NCI-H446 treated with DMSO at 0.1 percent for 48 hours (cell line): ENCODE measurements around the gene OR11G2.
"Not testable (repeated sequence)": the region's sequence is repeated elsewhere in the genome, so short reads cannot be mapped to it uniquely, and the experiment has no call there.

Experiments used
- DNase-seq: peaks from one replicate; lab custom pipeline; 2025; lab: John Stamatoyannopoulos, UW

Gene OR11G2, protein sequence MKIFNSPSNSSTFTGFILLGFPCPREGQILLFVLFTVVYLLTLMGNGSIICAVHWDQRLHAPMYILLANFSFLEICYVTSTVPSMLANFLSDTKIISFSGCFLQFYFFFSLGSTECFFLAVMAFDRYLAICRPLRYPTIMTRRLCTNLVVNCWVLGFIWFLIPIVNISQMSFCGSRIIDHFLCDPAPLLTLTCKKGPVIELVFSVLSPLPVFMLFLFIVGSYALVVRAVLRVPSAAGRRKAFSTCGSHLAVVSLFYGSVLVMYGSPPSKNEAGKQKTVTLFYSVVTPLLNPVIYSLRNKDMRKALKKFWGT

GRCh38 chr14:20190596-20190995 lies at the start of gene OR11G2:
Gene OR11G2, plus strand, starts transcription at chr14:20190896. Its CDS starts 6,542 bp downstream, at chr14:20197438.
- no peak for DNase-seq

GRCh38 chr14:20143911-20144310 lies 46.8 kb upstream of the OR11G2 start:
- DNase-seq, result no peak

DNA sequence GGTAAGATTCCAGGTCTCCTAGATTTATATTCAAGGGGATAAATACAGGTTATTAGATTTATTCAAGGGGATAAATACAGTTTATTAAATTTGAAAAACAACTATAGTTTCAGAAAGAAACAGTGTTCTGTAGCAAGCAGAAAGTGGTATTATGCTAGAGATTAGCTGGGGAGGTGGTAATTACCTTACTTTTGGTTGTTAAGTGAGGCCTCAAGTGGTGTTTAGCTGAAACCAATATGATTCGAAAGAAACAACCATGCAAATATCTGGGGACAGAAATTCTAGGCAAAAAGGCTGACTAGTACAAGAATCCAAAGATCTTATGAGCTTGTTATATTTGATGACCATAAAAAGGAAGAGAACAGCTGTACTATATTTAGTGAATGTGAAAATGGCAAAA lies 45.9 kb upstream of the OR11G2 start:
- DNase-seq, result no peak

DNA sequence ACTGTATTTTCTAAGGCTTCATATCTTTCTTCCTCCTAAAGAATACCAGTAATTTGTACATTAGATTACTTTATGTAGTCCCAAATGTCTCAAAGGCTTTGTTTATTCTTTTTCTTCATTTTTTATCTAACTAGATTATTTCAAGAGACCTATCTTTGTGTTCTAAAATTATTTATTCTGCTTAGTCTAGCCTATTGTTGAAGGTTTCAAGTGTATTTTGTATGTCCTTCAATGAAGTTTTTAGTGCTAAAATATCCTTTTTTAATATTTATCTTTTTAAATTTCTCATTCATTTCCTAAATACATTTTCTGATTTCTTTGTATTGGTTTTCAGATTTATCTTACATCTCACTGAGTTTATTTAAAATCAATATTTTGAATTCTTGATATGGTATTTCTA lies 26.2 kb upstream of the OR11G2 start:
- DNase-seq, result no peak

DNA sequence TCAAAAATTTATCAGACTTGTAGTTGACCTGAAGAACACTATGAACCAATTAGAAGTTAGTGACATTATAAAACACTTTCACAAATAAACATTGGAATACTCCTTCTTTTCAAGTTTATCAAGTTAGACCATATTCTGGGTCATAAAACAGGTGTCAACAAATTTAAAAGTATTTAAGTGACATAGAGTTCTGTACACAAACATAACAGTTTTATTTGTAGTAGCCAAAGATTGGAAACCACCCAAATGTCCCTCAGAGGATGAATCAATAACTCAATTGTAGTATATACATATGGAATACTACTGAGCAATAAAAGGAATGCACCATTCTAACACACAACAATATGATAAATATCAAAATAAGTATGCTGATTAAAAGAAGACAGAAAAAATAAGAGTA lies 23.6 kb upstream of the OR11G2 start:
- no peak for DNase-seq

- DNase-seq, result not testable (repeated sequence)
These were observed 20.8 kb upstream of the OR11G2 start for GRCh38 chr14:20169852-20170251.

- not testable (repeated sequence) for DNase-seq
These were observed 16.5 kb upstream of the OR11G2 start for GRCh38 chr14:20174205-20174604.

DNA sequence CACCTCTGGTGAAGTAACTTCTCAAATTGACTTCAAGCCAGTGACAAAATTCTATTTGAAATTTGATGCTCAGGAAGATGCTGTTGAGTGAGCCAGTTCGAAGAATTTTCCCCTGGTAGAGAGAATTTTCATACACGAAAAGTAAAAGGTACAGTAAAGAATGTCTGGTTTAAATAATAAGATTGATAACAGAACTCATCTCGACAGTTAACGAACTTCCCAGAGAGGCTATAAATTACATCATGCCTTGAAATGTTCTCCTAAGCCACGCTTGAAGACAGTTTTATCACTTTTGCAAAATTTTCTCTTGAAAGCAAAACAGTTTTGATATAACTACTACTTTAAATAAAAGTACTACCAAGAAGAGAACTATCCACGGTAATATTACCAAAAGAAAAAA lies 14.4 kb upstream of the OR11G2 start:
- DNase-seq, result no peak

- no peak for DNase-seq
These were observed 13.2 kb upstream of the OR11G2 start for GRCh38 chr14:20177433-20177974.

- no peak for DNase-seq
These were observed 11.5 kb upstream of the OR11G2 start for GRCh38 chr14:20179218-20179617.

GRCh38 chr14:20179880-20180279 lies 10.8 kb upstream of the OR11G2 start:
- DNase-seq, result no peak

- no peak for DNase-seq
These were observed 10.2 kb upstream of the OR11G2 start for GRCh38 chr14:20180486-20180885.

GRCh38 chr14:20184181-20184580 lies 6.5 kb upstream of the OR11G2 start:
- no peak for DNase-seq

- DNase-seq, result no peak
These were observed 700 bp downstream of the OR11G2 start for GRCh38 chr14:20191396-20191795.

GRCh38 chr14:20194101-20194500 lies 3.4 kb downstream of the OR11G2 start:
- no peak for DNase-seq

- not testable (repeated sequence) for DNase-seq
These were observed 4.5 kb downstream of the OR11G2 start for GRCh38 chr14:20195170-20195569.

DNA sequence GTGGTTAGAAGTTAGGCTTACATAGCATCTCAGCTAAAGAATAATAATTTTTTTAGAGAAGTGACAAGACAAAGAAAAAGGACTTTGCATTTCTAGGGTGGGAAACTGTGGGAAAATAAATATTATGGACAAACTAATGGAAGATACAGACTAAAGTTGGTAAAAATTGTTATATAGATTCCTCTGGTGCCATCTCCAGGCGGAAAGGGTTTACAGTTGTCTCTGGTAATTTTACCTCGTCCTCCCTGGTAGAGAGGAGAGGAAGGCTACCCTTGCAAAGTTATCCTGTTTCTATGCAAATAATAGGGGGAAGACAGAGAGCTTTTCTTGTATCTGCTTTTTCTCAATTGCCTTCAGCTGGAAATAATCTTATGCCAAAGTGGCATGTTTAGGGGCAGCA lies 5.2 kb downstream of the OR11G2 start:
- DNase-seq, result no peak

DNA sequence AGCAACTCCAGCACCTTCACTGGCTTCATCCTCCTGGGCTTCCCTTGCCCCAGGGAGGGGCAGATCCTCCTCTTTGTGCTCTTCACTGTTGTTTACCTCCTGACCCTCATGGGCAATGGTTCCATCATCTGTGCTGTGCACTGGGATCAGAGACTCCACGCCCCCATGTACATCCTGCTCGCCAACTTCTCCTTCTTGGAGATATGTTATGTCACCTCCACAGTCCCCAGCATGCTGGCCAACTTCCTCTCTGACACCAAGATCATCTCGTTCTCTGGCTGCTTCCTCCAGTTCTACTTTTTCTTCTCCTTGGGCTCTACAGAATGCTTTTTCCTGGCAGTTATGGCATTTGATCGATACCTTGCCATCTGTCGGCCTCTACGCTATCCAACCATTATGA lies 6.8 kb downstream of the OR11G2 start:
- no peak for DNase-seq

GRCh38 chr14:20198991-20199390 lies 8.3 kb downstream of the OR11G2 start:
- no peak for DNase-seq

- no peak for DNase-seq
These were observed 14.0 kb downstream of the OR11G2 start for GRCh38 chr14:20204721-20205120.

- no peak for DNase-seq
These were observed 18.9 kb downstream of the OR11G2 start for GRCh38 chr14:20209595-20209994.

- DNase-seq, result not testable (repeated sequence)
These were observed 21.7 kb downstream of the OR11G2 start for GRCh38 chr14:20212406-20212805.

- no peak for DNase-seq
These were observed 24.5 kb downstream of the OR11G2 start for GRCh38 chr14:20215196-20215595.

DNA sequence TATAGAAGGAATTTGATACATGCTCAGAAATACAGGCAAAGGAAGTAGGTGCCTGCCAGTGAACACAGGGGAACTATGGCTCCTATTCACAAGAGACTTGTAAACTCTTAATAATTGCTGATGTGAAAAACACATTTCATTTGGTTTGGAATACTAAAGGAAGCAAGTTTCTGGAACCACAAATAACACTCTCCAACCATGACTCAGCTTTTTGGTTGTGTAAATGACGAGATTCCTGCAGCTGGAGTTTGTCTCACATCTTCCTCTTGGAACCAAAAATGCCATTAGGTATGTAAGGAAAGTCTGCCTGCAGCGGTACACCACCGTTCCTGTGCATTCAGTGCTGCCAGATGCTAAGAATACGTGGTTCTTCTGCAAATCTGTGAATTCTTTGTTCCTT lies 28.3 kb downstream of the OR11G2 start:
- DNase-seq, result no peak
